C4-2B (cell line): ENCODE measurements around the gene LRRC66.

Source experiments
- ZFX ChIP-seq: fragments of 450-650 bp; IDR thresholded peaks from 2 replicates; pipeline ENCODE4 v1.6.1; 2017
- TF ChIP-seq, protein P1 (sequence below): fragments of 450-650 bp; conservative IDR thresholded peaks from 2 replicates; pipeline ENCODE4 v1.5.1; 2017; ENCODE audit warnings: mild to moderate bottlenecking

DNA sequence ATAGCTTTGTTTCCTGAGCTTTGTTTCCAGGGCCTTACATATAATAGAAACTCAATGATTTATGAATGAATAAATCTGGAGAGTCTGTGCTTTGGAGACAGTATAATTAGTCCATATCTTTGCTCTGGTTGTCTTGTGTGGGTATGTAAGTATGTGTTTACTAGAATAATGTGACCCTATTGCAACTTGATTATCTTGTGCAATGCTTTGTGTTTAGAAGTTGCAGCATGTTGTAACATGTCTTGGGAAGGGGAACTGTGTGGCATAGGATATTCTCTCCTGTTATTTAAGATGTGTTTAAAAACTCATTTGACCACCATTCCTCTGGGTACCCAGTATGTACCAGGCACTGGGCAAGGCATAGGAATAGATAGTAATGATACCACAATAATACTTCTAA is 37.0 kb upstream of the LRRC66 start:
- TF ChIP-seq, protein P1, sequence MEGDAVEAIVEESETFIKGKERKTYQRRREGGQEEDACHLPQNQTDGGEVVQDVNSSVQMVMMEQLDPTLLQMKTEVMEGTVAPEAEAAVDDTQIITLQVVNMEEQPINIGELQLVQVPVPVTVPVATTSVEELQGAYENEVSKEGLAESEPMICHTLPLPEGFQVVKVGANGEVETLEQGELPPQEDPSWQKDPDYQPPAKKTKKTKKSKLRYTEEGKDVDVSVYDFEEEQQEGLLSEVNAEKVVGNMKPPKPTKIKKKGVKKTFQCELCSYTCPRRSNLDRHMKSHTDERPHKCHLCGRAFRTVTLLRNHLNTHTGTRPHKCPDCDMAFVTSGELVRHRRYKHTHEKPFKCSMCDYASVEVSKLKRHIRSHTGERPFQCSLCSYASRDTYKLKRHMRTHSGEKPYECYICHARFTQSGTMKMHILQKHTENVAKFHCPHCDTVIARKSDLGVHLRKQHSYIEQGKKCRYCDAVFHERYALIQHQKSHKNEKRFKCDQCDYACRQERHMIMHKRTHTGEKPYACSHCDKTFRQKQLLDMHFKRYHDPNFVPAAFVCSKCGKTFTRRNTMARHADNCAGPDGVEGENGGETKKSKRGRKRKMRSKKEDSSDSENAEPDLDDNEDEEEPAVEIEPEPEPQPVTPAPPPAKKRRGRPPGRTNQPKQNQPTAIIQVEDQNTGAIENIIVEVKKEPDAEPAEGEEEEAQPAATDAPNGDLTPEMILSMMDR, result no peak
- TF ChIP-seq ZFX, result no peak
